Stimulated activated CD4-positive, alpha-beta T cell treated with anti-CD3 and anti-CD28 coated beads, Interleukin-2, amount 100 ng/mL, for 4 hours (primary cell): Measurements from ENCODE around the gene CDR2.
"Not testable (repeated sequence)": the region's sequence is repeated elsewhere in the genome, so short reads cannot be mapped to it uniquely, and the experiment has no call there.

ENCODE experiments used
- DNase-seq: peaks from one replicate; pipeline ENCODE4 v3.0.0-alpha.2; 2020; ENCODE audit warnings: low read depth

The CDR2 gene

DNA sequence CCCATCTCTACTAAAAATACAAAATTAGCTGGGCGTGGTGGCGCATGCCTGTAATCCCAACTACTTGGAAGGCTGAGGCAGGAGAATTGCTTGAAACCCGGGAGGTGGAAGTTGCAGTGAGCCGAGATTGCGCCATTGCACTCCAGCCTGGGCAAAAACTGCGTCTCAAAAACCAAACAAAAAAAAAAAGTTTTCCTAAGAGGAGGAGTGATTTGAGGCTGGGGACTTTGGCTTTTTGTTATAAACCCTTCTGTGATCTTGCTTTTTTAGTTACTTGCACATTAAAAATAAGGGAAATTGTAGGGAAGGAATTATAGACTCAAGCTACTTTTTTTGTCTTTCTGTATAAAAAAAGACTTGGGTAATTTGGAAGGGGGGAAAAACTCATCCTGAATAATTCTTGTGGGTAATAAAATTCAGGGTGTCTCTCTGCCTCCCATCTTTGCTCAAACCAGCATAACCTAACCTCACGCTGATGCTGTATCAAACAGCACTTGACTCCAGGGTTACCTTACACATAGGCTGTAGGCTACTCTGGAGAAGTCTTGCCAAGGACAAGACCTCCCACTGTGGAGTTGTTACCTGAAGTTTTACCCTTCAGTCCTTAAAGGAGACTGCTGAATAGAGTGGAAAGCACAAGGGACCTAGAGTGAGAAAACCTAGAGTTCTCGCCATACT is 1.7 kb upstream of the CDR2 start:
- no peak for DNase-seq

DNA sequence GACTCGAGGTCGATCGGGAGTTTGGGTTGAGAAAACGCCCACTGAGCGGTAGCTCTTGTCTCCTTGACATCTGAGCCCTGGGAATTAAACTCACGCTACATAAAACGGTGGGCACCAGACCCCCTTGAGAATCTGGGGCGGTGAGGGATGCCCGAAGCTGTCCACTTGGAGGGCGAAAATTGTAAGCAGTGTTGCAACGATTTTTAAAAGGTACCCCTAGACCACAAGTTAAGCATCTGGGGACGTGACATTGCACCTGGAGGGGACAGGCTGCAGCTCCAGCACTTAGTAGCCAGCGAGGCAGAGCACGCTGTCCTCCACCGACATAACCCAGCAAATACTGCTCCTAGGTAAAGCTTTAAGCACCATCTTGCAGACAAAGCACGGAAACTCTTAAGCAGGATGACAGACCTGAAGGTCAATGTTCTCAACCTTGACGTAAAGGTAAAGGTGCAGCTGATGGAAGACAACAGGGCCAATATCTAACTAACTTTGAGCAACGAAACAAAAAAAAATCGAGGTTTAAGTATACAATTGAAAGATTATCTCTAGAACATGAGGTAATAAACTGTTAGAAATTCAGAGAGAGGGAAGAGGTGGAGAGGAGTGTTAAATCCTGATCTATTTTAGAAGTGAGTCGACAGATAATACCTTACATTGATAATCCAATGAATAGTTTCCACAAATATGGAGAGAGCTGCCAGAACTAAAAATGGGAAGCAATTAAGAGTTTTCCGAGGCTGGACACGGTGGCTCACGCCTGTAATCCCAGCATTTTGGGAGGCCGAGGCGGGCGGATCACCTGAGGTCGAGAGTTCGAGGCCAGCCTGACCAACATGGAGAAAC is 921 bp upstream of the CDR2 start:
- no peak for DNase-seq

DNA sequence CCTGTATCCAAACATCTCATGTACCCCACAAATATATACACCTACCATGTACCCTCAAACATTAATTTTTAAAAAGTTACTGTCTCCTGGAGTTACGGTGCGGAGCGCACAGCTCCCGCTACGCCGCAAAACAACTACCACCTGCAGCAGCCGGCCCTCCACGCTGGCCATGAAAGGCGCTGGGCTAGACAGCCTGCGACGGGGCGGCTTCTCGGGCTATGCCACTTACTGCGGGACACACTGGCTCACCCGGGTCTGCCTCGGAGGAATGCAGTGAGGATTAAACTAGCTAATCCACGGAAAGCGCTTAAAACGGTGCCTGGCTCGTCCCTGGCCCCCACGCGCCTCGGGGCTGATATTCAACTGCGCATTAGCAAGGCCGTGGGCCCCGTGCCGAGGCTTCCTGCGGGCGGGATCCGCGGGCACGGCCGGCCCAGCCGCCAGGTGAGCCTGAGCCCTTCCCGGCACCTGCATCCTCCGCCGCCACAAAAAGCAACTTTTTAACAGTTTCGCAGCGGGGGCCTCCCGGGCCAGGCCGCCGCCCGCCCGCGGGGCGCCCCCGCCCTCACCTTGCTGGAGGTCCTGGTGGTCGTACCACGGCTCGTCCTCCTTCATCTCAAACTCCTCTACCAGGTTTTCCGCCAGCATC is 633 bp downstream of the CDR2 start:
- DNase-seq: no peak

DNA sequence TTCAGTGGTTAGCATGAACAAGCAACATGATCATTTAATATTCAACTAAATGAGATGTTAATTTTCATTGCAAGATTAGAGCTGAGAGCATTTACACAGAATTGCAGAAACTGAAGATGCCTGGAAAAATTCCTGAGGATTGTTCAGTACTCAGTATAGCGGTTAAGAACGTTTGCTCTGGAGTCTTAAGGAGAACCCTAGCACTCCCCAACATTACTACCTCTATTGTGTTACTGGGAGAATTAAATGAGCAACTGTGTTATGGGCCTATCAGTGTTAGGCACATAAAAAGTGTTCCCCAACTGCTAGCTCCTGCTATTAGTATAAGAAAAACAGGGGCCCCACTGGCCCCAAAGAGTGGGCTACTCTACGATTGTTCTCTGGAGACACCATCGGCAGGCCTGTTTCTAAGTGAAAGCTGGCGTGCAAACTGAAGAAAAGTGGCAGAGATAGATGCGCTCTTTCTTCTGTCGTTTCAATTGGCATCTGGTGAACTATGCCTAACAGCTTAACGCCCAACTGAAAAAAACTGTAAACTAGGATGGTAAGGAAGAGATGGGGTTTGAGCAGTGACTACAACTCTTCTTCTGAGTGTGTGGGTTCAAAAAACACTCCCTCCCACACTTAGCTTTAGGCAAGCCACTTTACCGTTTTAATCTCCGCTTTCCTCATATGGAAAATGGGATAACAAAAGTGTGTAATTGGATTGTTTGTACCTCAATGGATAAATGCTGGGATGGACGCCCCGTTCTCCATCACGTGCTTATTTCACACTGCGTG is 1.3 kb downstream of the CDR2 start:
- DNase-seq: no peak

DNA sequence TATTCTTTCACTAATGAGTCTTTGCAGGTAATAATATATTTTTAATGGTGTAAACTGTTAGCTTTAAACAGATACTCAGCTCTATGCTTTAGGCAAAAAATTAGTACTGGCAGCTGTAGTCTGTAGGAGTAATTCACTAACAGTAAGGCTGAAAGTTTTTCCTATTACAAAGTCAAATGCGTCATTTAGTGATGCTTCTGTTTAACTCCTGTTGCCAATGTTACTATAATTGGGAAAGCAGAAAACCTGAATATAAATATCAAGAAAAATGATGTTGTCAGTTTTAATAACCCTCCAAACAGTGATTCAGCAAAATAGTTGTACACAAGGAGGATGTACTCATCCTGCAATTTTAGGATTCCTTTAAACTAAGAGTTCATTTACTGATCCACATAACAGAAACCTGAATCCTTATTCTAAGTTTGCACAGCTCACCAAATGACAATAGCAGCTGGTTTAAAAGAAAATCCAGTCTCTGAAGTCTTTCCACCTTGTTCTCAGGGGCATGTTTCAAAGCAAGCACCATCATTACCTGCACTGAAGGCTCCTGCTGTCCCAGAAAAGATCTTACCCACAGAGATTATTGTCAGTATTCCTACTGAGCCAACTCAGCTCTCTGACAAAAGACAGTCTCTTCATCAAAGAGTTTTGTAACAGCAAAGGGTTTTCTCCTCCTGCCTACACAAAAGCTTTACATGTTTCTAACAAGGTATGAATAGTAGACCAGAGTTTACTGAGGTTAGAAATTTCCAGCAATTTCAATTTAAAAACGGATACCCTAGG is 4.2 kb downstream of the CDR2 start:
- no peak for DNase-seq

DNA sequence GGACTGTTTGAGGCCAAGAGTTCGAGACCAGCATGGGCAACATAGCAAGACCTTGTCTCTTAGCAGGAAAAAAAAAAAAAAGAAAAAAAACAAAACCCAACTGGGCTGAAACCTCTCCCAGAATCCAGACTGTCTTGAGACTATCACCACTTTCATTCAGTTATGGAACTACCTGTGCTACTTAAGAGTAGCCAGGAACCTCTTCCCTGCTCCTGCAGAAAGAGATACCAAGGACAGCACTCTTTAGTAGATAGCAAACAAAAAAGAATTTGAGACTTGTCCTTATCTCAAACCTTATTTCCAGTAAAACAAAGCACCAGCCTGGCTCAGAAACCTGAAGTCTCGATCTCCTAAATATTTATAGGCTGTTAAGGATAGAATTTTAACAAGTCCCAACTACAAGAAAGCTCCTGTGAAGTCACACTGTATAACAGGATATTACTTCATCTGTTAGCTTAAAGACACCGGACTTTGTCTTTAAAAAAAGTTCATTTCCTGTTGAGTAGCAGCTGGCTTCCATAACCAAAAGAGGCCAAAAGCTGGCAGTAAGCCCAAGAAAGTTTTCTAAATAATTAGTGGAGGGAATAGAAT is 5.1 kb downstream of the CDR2 start:
- no peak for DNase-seq

DNA sequence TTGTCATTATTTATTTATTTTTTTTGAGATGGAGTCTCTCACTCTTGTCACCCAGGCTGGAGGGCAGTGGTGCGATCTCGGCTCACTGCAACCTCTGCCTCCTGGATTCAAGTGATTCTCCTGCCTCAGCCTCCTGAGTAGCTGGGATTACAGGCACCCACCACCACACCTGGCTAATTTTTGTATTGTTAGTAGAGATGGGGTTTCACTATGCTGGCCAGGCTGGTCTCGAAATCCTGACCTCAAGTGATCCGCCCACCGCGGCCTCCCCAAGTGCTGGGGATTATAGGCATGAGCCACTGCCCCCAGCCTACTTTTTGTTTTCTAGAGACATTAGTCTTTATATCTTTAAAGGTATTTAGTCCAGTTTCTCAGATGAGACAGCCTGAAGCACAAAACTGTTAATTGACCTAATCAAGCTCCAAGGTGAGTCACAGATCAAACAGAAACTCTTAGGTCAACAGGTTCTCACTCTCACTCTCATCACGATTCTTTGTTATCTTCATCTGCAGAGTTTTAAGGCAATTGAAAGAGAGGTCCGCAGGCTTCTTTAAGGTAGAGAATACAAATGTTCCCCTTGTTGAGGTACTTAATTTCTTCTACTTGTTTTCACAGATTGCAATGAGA is 6.1 kb downstream of the CDR2 start:
- DNase-seq: not testable (repeated sequence)

DNA sequence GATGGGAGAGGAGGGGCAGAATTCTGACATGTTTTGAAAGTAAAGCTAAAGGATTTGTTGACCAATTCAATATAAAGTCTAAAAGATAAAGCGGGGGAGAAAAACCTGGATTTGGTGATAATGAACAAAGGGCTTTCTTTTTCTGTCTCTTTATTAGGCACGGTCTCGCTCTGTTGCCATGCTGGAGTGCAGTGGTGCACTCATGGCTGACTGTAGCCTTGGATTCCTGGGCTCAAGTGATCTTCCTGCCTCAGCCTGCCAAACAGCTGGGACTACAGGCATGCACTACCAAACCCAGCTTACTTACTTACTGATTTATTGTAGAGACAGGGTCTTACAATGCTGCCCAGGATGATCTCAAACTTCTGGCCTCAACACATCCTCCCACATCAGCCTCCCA is 7.5 kb downstream of the CDR2 start:
- DNase-seq: no peak

DNA sequence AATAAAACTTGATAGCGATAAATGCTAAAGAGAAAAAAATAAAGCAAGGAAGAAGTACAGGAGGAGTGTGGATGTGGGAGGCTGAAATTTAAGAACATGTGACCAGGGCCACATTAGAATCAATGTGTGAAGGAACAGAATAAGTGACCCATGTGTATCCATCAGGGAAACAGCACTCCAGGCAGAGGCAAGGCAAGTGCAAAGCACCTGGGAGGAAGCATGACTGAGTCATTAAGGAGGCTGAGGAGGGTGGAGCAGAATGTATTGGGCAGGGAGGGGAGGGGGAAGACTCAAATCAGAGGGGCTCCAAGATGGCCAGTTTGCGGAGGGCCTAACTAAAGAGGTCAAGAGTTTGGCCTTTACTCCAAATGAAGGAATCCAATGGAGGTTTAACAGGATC is 8.0 kb downstream of the CDR2 start:
- DNase-seq: no peak

DNA sequence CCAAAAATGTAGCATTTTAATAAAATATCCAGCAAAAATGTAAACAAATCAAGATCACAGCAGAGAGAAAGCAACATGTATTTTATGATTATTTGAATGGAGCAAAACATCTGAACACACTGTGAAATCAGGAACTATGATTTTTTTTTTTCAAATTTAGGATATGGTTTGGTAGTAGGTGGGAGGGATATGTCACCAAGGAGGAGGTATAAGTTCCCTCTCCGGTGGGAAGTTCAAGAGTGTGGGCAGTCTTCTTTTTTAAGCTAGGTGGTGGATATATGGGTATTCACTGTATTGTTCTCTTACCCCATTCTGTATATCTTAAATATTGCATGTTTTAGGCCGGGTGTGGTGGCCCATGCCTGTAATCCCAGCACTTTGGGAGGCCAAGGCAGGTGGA is 10.2 kb downstream of the CDR2 start:
- DNase-seq: no peak

DNA sequence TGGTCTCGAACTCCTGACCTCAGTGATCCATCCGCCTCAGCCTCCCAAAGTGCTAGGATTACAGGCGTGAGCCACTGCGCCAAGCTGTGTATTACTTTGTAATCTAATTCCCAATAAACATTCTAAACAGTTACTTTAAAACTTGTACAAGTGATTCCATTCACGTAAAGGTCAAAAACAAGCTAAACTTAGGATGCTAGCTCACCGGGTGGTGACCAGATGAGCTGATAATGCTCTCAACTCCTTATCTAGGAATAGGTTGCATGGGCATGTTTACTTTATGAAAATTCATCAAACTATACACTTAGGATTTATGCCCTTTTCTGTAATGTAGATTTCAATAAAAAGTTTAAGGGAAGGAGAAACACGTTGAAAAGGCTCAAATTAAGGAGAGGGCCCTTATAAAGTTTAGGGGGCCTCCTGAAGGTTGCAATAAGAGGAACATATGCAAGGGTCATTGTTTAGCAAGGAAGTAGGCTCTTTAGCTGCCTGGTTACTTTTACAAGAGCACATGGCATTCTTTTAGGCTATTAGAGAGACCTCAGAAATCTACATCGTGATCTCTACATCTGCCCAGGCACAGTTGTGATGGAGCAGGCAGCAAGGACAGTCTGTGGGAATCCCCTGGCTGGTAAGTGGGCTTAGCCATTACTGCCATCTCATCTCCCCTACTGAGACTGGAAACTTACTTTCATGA is 13.3 kb downstream of the CDR2 start:
- DNase-seq: no peak

DNA sequence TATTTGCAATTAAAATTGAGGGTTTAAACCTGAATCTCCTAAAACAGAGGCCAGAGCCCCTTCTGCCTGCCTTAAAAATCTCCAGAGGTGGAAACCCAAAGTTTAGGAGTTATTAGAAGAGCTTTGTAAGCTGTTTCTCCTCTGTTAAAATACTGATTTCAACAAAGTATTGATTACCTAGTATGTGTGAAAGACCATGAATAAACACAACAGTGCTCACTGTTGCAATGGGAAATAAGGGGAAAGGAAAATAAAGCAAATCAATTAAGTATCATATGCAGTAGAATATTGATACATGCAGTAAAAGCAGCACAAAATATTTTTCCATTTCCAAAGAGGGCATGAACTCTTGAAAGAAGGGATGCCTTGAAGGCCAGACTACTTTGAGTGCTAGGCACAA is 14.7 kb downstream of the CDR2 start:
- no peak for DNase-seq

DNA sequence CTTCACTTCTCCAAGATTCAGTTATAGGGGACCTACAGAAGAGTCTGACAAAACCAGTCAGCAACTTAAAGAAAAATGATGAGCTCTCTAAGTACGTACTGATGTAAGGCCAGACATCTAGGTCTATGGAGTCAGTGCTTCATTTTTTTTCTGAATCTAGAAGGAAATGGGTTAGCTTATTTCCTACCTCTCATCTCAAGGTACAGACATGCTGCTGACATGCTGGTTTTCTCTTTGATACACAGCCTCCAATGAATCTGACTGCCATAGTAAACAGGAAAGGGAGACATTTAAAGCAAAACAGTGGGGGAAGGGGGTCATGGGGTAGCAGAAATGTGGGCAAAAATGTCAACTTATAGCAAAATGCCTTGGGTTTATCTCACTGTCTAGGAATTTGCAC is 16.4 kb downstream of the CDR2 start:
- no peak for DNase-seq

DNA sequence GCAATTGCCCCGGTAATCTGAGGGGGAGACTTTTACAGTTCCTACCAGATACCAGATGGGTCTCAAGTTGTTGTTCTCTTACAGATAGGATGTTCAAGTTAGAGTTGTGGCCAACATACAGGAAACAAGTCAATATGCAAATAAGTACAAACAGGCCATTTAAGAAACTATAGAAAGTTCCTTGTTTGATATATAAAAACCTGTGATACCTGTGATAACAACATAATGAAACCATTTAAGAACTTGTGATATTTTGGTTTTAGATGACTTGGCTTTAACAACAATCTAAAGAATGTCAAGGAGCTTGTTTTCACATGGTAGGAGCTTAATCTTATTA is 16.8 kb downstream of the CDR2 start:
- DNase-seq: no peak

DNA sequence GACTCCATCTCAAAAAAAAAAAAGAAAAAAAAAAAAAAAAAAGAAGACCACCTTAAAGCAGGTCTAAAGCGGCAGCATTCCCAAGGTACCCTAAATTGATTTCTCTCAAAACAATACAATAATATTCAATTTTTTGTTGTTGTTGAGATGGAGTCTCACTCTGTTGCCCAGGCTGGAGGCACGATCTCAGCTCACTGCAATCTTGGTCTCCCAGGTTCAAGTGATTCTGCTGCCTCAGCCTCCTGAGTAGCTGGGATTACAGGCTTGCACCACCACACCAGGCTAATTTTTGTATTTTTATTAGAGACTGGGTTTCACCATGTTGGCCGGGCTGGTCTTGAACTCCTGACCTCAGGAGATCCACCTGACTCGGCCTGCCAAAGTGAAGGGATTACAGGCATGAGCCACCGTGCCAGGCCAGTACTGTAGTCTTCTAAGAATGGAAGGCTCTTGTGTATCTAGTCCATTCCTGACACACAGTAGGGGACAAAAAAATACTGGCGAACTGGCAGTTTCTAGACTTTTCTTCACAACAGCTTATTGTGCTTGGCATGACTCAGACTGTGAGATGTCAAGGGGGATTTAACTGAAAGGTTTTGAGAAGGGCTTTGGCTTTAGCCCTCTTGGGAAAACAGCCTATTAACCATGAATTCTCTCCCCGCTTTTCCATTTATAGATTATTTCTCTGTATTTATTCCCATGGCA is 17.3 kb downstream of the CDR2 start:
- no peak for DNase-seq

DNA sequence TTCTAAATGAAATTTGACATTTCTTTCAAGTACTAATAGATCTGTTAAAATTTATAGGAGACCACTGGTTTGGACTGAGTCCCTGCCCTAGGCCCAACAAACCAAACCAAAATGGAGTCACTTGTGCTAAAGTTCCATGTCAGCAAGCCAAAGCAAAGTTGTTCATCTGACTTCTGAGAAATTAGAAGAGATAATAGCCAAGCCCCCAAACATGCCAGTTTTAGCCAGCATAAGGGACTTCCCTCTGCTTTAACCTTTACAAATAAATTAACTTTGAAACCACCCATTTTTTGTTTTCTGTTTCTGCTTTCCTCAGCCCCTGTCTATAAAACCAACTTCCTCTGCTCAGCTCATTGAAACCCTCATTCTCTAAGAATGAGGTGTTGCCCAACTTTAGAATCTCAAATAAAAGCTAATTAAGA is 18.9 kb downstream of the CDR2 start:
- DNase-seq: no peak

DNA sequence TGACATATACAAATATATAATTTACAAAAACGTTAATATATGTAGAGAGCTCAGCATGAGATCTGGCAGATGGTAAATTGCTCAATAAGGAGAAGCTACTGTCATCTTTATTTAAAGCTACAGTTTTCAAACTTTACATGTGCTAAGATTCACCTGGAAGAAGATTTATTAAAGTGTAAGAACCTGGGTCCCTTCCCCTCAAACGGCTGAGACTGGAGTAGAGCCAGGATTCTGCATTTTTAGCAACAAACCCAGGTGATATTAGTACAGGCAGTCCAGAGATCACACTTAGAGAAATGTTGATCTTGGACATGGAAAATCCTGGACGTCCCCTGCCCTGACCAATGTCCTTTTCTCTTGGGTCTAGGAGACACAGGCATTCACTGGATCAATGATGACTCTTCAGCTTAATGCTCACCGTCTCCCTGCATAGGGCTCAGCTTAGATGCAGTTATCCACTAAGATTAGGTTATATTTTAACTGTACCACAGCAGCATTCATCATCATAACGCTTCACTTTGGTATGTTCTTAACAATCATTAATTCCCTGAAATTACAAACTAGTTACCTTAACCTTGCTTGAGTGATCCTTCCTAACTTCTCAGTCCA is 20.4 kb downstream of the CDR2 start:
- DNase-seq: no peak

DNA sequence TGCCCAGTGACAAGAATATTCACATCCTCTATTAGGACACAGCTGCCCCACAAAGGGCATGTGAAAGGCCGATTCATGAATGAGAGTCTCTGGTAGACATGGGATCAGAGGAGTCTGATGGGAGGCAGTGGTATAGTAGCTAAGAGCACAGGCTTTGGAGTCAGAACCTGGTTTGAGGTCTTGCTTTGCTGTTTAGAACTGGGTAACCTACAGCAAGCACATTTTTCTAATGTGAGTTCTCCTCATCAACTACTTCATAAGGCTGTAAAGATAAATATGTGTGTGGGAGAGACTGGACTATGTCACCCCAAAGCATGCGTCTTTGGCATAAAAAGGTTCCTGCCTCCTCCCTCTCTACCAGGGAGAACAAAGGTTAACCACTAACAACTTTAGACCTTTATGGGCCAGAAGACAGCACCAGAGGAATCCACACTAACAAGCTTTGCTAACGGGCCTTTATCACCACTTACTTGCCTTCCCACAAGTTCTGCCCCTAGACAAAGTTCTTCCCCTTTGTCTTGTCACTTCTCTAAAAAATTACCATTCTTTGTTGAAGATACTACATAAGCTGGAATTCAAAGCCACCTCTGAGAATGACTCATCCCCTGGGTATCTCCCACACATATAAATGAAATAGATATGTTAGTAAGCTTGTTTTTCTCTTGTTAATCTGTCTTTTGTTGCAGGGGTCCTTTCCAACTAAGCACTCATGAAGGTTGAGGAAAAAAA is 21.1 kb downstream of the CDR2 start:
- no peak for DNase-seq
